Smooth muscle cell (in vitro differentiated cells): ENCODE data around the gene RABGAP1. TPM values are rescaled to one million over a fixed set of nuclear protein-coding genes. Genes with fewer than 3 reads are reported as not detected.

Source experiments
- DNase-seq: peaks from one replicate; lab custom pipeline; 2025; ENCODE audit not compliant: unreplicated experiment; lab: John Stamatoyannopoulos, UW
- H2AFZ ChIP-seq: fragments of 200-600 bp; sonication (generic); 2 replicates; pipeline ENCODE4 v1.6.0; 2016; ENCODE audit warnings: antibody characterized with exemption, low read depth, mild to moderate bottlenecking
- H3F3A ChIP-seq: fragments of 200-600 bp; sonication (generic); 2 replicates; pipeline ENCODE4 v1.6.0; 2017; ENCODE audit warnings: antibody characterized with exemption, low read depth
- H3K27ac ChIP-seq: fragments of 200-600 bp; sonication (generic); 2 replicates; pipeline ENCODE4 v1.5.1; 2016; ENCODE audit warnings: low read depth, mild to moderate bottlenecking
- H3K27me3 ChIP-seq: fragments of 200-600 bp; sonication (generic); 2 replicates; pipeline ENCODE4 v1.6.1; 2016; ENCODE audit warnings: low read depth, mild to moderate bottlenecking
- H3K36me3 ChIP-seq: fragments of 200-600 bp; sonication (generic); 2 replicates; pipeline ENCODE4 v1.5.1; 2016; ENCODE audit warnings: low read depth
- H3K4me1 ChIP-seq: fragments of 200-600 bp; sonication (generic); 2 replicates; pipeline ENCODE4 v1.5.1; 2016; ENCODE audit warnings: low read depth
- H3K4me2 ChIP-seq: fragments of 200-600 bp; sonication (generic); 2 replicates; pipeline ENCODE4 v1.6.0; 2016; ENCODE audit warnings: mild to moderate bottlenecking
- H3K4me3 ChIP-seq: fragments of 200-600 bp; sonication (generic); 2 replicates; pipeline ENCODE4 v1.5.1; 2016; ENCODE audit warnings: mild to moderate bottlenecking
- H3K79me2 ChIP-seq: fragments of 200-600 bp; sonication (generic); 2 replicates; pipeline ENCODE4 v1.6.0; 2016; ENCODE audit warnings: low read depth, mild to moderate bottlenecking
- H3K9ac ChIP-seq: fragments of 200-600 bp; sonication (generic); 2 replicates; pipeline ENCODE4 v1.6.0; 2016; ENCODE audit warnings: low read depth
- H3K9me3 ChIP-seq: fragments of 200-600 bp; sonication (generic); replicated peaks from 2 replicates; pipeline ENCODE4 v1.5.1; 2016; ENCODE audit warnings: low read depth
- H4K20me1 ChIP-seq: fragments of 200-600 bp; sonication (generic); 2 replicates; pipeline ENCODE4 v1.6.0; 2016; ENCODE audit warnings: low read depth
- WGBS: methylation state at CpG from one replicate; pipeline ENCODE4 v1.1.7; 2016; ENCODE audit warnings: low lambda C conversion rate; 5-methylcytosine and 5-hydroxymethylcytosine counted together
- polyA plus RNA-seq: library from polyadenylated mRNA; unstranded; fragments of >200 nt; fragmentation: Nextera tagmentation; extraction: Ambion mirVana; gene quantifications from 2 replicates; pipeline ENCODE4 v1.2.1, GENCODE V29; 2016
- total RNA-seq: library from RNA; depleted of rRNA; stranded (reverse); fragments of >200 nt; gene quantifications from 2 replicates; pipeline ENCODE4 v1.2.3, GENCODE V29; 2014
- TF ChIP-seq, protein P1 (sequence below): fragments of 200-600 bp; sonication (generic); IDR thresholded peaks from 2 replicates; pipeline ENCODE4 v1.5.1; 2017; ENCODE audit warnings: borderline replicate concordance, mild to moderate bottlenecking, antibody characterized with exemption; ENCODE audit not compliant: insufficient read depth, poor library complexity, severe bottlenecking

The RABGAP1 gene
- total and polyA plus RNA-seq, 2 experiments from 2014 or later, result 13.5 to 31.8 TPM

DNA sequence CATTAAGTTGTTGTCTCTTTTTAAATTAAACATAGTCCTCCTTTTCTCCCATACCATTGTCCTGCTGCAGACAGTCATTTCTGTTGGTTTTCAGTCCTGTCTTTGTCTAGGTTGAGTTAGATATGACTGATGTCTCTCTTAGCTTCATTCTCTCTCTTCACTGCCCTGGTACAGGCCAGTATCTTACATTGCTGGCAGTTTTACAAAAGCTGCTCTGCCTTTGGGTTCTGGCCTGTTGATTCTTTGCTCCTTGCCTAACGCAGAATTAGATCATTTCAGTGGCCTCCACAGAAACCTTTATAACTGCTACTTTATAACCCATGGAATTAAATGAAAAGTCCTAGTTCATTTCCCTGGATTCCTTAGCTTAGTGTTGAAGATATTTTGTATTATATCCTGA, 126.3 kb downstream of the RABGAP1 start:
- 96% methylated on average over 1 of the region's 1 CpG for WGBS

DNA sequence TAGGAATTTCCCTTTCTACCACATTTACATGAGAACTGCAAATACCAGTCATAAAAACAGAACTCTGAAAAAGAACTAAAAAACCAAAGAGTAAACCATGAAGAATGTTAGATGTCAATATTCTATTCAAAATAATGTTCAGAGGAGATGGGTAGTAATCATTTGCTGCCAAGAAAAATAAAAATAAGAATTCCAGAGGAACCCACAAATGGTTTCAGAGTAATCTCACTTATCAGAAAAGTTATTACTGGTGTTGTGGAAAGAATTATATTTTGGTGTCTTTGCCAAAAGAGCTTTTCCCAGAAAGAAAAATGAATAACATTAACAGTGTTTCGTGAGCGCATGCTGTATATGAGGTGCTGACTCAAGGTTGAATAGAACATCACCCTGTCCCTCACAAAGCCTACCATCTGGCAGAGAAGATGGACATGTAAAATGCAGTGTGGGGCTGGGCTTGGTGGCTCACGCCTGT, 128.2 kb downstream of the RABGAP1 start:
- Histone ChIP-seq H2AFZ (no peak overlapping the region), H3K4me1 (no peaks in the 10 kb centered on the region), H3K4me3 (no peak overlapping the region), H3K79me2 (no peaks in the 10 kb centered on the region), H3K4me2 (peak overlapping the region; percentile 44), H3K36me3 (peaks cover 5% of the 10 kb centered on the region), H3K27ac (peak overlapping the region; percentile 14), H3F3A (no peaks in the 10 kb centered on the region), H3K9ac (no peak overlapping the region), H4K20me1 (peaks cover 6% of the 10 kb centered on the region), H3K27me3 (no peaks in the 10 kb centered on the region), H3K9me3 (no peaks in the 10 kb centered on the region)
- DNase-seq, result no peak
- WGBS, result 56% methylated on average over 3 of the region's 3 CpGs
- TF ChIP-seq, protein P1, sequence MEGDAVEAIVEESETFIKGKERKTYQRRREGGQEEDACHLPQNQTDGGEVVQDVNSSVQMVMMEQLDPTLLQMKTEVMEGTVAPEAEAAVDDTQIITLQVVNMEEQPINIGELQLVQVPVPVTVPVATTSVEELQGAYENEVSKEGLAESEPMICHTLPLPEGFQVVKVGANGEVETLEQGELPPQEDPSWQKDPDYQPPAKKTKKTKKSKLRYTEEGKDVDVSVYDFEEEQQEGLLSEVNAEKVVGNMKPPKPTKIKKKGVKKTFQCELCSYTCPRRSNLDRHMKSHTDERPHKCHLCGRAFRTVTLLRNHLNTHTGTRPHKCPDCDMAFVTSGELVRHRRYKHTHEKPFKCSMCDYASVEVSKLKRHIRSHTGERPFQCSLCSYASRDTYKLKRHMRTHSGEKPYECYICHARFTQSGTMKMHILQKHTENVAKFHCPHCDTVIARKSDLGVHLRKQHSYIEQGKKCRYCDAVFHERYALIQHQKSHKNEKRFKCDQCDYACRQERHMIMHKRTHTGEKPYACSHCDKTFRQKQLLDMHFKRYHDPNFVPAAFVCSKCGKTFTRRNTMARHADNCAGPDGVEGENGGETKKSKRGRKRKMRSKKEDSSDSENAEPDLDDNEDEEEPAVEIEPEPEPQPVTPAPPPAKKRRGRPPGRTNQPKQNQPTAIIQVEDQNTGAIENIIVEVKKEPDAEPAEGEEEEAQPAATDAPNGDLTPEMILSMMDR, result no peak

More for the DNA sequence above, 126.3 kb downstream of the RABGAP1 start:
- no peaks in the 10 kb centered on the region for H3K27me3 ChIP-seq
- no peak overlapping the region for H2AFZ ChIP-seq
- no peak overlapping the region for H3K9ac ChIP-seq
- no peaks in the 10 kb centered on the region for H3K4me1 ChIP-seq
- H3K36me3 ChIP-seq, result peaks cover 5% of the 10 kb centered on the region
- no peaks in the 10 kb centered on the region for H3K79me2 ChIP-seq
- H4K20me1 ChIP-seq, result peaks cover 6% of the 10 kb centered on the region
- no peak overlapping the region for H3K4me3 ChIP-seq
- DNase-seq, result no peak
- H3K27ac ChIP-seq, result no peak overlapping the region
- TF ChIP-seq, protein P1, result no peak
- no peaks in the 10 kb centered on the region for H3F3A ChIP-seq
- no peak overlapping the region for H3K4me2 ChIP-seq
- no peaks in the 10 kb centered on the region for H3K9me3 ChIP-seq

DNA sequence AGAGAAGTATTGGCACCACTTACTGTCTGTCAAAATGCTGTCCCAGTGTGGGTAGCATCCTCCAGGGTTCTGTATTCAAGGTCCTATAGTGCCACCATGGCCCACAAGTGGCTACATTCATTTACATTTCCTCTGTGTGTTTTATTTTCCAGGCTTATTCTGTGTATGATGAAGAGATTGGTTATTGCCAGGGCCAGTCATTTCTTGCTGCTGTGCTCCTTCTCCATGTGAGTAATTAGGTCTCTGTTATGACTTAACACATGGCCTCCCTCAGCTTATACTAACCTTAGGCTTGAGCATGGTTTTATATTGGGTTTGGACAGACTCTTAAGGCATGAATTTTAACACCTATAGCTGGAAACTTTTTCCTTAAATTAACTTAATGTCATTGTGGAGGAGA, 129.4 kb downstream of the RABGAP1 start:
- H3F3A ChIP-seq, result no peaks in the 10 kb centered on the region
- H3K9me3 ChIP-seq, result no peaks in the 10 kb centered on the region
- no peak overlapping the region for H2AFZ ChIP-seq
- peaks cover 5% of the 10 kb centered on the region for H3K36me3 ChIP-seq
- no peaks in the 10 kb centered on the region for H3K4me1 ChIP-seq
- H3K79me2 ChIP-seq, result no peaks in the 10 kb centered on the region
- TF ChIP-seq, protein P1, result no peak
- H3K27me3 ChIP-seq, result no peaks in the 10 kb centered on the region
- peaks cover 6% of the 10 kb centered on the region for H4K20me1 ChIP-seq
- DNase-seq, result no peak
- no peak overlapping the region for H3K4me3 ChIP-seq
- no peak overlapping the region for H3K4me2 ChIP-seq
- H3K9ac ChIP-seq, result no peak overlapping the region
- H3K27ac ChIP-seq, result no peak overlapping the region

DNA sequence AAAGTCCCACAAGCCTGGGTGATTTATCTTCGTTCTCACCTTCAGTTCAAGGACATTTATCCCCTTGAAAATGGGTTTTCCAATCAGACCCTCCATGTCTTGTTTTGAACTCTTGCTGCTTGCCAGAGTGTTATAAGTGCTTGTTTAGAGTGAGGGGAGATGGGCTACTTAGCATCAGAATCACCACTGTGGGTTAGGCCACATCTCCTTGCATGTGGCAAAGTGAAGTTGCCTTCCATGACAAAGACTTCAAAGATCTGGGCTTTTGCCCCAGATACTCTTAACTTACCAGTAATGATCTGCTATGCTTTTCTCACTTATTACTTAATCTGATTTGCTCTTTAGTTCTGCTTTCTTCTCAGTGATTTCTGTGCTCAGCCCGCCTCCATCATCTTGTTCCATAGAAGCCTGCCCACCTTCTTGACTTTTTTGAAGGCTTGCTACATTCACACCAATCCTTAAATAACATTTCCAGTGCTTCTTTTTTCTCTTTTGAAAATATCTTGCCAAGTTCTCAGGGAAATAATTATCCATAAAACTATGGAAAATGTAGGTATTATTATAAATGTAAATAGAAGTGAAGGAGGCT, 131.7 kb downstream of the RABGAP1 start:
- TF ChIP-seq, protein P1, result no peak
- H3K4me2 ChIP-seq, result no peak overlapping the region
- H3K4me3 ChIP-seq, result no peak overlapping the region
- H3K36me3 ChIP-seq, result no peaks in the 10 kb centered on the region
- no peak overlapping the region for H3K27ac ChIP-seq
- H3K79me2 ChIP-seq, result no peaks in the 10 kb centered on the region
- H3K9me3 ChIP-seq, result no peaks in the 10 kb centered on the region
- WGBS, result 81% methylated on average over 2 of the region's 2 CpGs
- no peak for DNase-seq
- no peaks in the 10 kb centered on the region for H3K27me3 ChIP-seq
- peaks cover 6% of the 10 kb centered on the region for H4K20me1 ChIP-seq
- no peaks in the 10 kb centered on the region for H3K4me1 ChIP-seq
- H3K9ac ChIP-seq, result no peak overlapping the region
- H2AFZ ChIP-seq, result no peak overlapping the region
- no peaks in the 10 kb centered on the region for H3F3A ChIP-seq
